GM12874 (cell line): ENCODE measurements around the gene LPP.

Experiments
- TF ChIP-seq, protein P1 (sequence below): IDR thresholded peaks from 2 replicates; pipeline ENCODE4 v1.5.1; 2011; ENCODE audit warnings: low read depth, mild to moderate bottlenecking, control low read depth, low read length, moderate library complexity; ENCODE audit not compliant: insufficient read depth

LPP gene

GRCh38 chr3:188449421-188449820 lies 295.5 kb downstream of the LPP start:
- TF ChIP-seq, protein P1, sequence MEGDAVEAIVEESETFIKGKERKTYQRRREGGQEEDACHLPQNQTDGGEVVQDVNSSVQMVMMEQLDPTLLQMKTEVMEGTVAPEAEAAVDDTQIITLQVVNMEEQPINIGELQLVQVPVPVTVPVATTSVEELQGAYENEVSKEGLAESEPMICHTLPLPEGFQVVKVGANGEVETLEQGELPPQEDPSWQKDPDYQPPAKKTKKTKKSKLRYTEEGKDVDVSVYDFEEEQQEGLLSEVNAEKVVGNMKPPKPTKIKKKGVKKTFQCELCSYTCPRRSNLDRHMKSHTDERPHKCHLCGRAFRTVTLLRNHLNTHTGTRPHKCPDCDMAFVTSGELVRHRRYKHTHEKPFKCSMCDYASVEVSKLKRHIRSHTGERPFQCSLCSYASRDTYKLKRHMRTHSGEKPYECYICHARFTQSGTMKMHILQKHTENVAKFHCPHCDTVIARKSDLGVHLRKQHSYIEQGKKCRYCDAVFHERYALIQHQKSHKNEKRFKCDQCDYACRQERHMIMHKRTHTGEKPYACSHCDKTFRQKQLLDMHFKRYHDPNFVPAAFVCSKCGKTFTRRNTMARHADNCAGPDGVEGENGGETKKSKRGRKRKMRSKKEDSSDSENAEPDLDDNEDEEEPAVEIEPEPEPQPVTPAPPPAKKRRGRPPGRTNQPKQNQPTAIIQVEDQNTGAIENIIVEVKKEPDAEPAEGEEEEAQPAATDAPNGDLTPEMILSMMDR = no peak

DNA sequence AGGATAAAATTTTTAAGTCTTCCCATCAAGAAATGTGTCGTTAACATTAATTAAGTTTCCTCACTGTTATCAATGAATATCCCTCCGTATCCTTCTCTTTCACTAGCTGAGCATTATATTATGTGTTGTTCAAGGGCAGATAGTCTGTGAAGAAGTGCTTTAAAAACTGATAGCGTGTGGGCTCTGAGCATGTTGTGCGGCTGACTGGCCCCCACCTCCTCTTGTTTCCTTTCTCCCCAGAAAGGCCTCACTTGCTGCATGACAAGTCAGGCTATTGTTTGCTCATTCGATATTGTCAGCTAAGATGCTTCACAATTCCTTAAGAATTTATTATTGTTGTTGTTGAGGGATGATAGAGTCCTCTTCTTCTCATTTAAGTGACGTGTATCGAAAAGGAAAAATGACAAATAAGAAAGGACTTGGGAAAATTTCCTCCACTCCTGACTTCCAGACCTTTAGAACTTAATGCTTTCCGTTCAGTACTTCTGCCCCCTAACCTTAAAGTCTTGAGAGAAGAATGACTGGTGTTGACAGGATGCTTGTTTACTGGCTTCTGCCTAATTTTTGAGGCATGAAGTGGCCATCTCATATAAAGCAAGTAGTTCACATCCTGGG lies 298.3 kb downstream of the LPP start:
- TF ChIP-seq, protein P1 = no peak

GRCh38 chr3:188453431-188454384 lies 299.8 kb downstream of the LPP start:
- TF ChIP-seq, protein P1 = no peak

DNA sequence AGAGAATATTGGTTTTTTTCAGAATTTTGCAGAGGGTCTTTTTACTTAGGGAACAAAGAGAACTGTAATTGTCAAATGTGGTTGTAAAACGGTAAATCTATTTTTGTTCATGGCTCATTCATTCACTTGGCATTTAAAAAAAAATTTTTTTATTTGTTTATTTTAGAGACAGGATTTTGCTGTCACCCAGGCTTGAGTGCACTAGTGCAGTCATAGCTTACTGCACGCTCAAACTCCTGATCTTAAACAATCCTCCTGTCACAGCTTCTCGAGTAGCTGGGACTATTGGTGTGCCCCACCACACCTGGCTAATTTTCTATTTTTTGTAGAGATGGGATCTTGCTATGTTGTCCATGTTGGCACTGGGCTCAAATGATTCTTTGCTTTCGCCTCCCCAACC lies 301.8 kb downstream of the LPP start:
- TF ChIP-seq, protein P1 = no peak

GRCh38 chr3:188458756-188459155 lies 304.8 kb downstream of the LPP start:
- TF ChIP-seq, protein P1 = no peak

DNA sequence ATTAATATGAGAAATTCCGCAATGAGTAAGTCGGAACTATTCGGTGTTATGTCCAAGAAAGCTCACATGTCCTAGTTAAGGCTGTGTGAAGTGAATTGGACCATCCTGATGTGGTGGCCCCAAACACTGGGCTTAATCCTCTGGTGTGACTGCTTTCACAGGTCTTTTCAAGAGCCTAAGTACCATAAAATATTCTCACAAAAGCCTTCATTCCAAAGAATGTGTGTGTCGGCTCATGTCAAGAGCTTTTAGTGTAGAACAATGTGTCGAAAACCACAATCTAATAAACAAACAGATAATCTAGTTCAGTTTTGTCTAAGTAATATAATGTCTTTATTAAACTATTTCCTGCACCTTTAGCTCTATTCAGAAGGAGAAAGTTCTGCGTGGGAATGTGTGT lies 311.4 kb downstream of the LPP start:
- TF ChIP-seq, protein P1 = no peak

- TF ChIP-seq, protein P1 = no peak
These were observed 314.2 kb downstream of the LPP start for GRCh38 chr3:188468196-188468595.
